SU-DHL-6 (cell line): ENCODE data around the gene OSBP.

Source experiments
- H2AFZ ChIP-seq: fragments of 200-600 bp; sonication (generic); 2 replicates; pipeline ENCODE4 v1.6.1; 2014; ENCODE audit warnings: low read depth, mild to moderate bottlenecking, moderate library complexity, mixed read lengths, antibody characterized with exemption, low read length; ENCODE audit not compliant: severe bottlenecking
- H3F3A ChIP-seq: fragments of 200-600 bp; shearing (Covaris generic); 2 replicates; pipeline ENCODE4 v1.6.0; 2016; ENCODE audit warnings: antibody characterized with exemption, mild to moderate bottlenecking; ENCODE audit not compliant: insufficient read depth
- H3K27ac ChIP-seq: fragments of 200-600 bp; sonication (generic); 2 replicates; pipeline ENCODE4 v1.5.1; 2016; ENCODE audit warnings: low read depth, mild to moderate bottlenecking, low read length, moderate library complexity, mixed read lengths
- H3K27me3 ChIP-seq: fragments of 200-600 bp; sonication (generic), shearing (Covaris generic); 2 replicates; pipeline ENCODE4 v1.6.0; 2014; ENCODE audit warnings: mild to moderate bottlenecking, low read length
- H3K36me3 ChIP-seq: fragments of 200-600 bp; sonication (generic); 2 replicates; pipeline ENCODE4 v1.6.1; 2014; ENCODE audit warnings: mild to moderate bottlenecking, low read length, mixed read lengths
- H3K4me2 ChIP-seq: fragments of 300-600, 200-600 bp; shearing (Covaris generic), sonication (generic); 2 replicates; pipeline ENCODE4 v1.6.0; 2014; ENCODE audit warnings: low read length, low read depth, mild to moderate bottlenecking; ENCODE audit not compliant: poor library complexity, severe bottlenecking
- H3K4me3 ChIP-seq: fragments of 200-600 bp; sonication (generic); 2 replicates; pipeline ENCODE4 v1.5.1; 2014; ENCODE audit warnings: antibody characterized with exemption, low read length, mild to moderate bottlenecking, mixed read lengths; ENCODE audit not compliant: insufficient read depth, poor library complexity, severe bottlenecking
- H3K79me2 ChIP-seq: fragments of 200-600 bp; sonication (generic); 2 replicates; pipeline ENCODE4 v1.6.1; 2014; ENCODE audit warnings: mild to moderate bottlenecking, low read length, moderate library complexity; ENCODE audit not compliant: insufficient read depth
- H3K9ac ChIP-seq: fragments of 200-600 bp; sonication (generic); 2 replicates; pipeline ENCODE4 v1.7.0; 2014; ENCODE audit warnings: mild to moderate bottlenecking, low read length
- H3K9me2 ChIP-seq: fragments of 200-600 bp; sonication (generic); replicated peaks from 2 replicates; pipeline ENCODE4 v1.6.1; 2014; ENCODE audit warnings: low read length; ENCODE audit not compliant: insufficient read depth
- H3K9me3 ChIP-seq: fragments of 200-600 bp; sonication (generic); 2 replicates; pipeline ENCODE4 v1.6.1; 2014; ENCODE audit warnings: low read length, mixed read lengths; ENCODE audit not compliant: insufficient read depth
- H4K20me1 ChIP-seq: fragments of 200-600 bp; sonication (generic); 2 replicates; pipeline ENCODE4 v1.6.1; 2014; ENCODE audit warnings: low read depth, mild to moderate bottlenecking, antibody characterized with exemption, low read length, moderate library complexity, mixed read lengths
- CTCF ChIP-seq: fragments of 200-600 bp; sonication (generic); IDR thresholded peaks from one replicate; pipeline ENCODE4 v1.5.1; 2017; ENCODE audit warnings: antibody characterized with exemption, mild to moderate bottlenecking, low read length, moderate library complexity; ENCODE audit not compliant: insufficient read depth, poor library complexity, severe bottlenecking
- EZH2phosphoT487 ChIP-seq: fragments of 200-600 bp; sonication (generic), shearing (Covaris generic); conservative IDR thresholded peaks from 2 replicates; pipeline ENCODE4 v1.6.1; 2018; ENCODE audit warnings: mild to moderate bottlenecking, antibody characterized with exemption, low read length, moderate library complexity, mixed read lengths

OSBP gene

GRCh38 chr11:59611570-59612565 lies 3.7 kb downstream of the OSBP start:
- H3K79me2 ChIP-seq: peaks cover 49% of the 10 kb centered on the region
- H3K9ac ChIP-seq: no peak overlapping the region
- no peak overlapping the region for H3K4me3 ChIP-seq
- H3K9me2 ChIP-seq: no peaks in the 10 kb centered on the region
- H3K9me3 ChIP-seq: no peaks in the 10 kb centered on the region
- H3K4me2 ChIP-seq: no peak overlapping the region
- no peaks in the 10 kb centered on the region for H3K27me3 ChIP-seq
- H3F3A ChIP-seq: no peaks in the 10 kb centered on the region
- H3K36me3 ChIP-seq: peaks cover 20% of the 10 kb centered on the region
- no peak overlapping the region for H2AFZ ChIP-seq
- H4K20me1 ChIP-seq: peaks cover 14% of the 10 kb centered on the region; the same call in 1 of the 2 replicates
- no peak overlapping the region for H3K27ac ChIP-seq
- no peak for TF ChIP-seq CTCF
- no peak for TF ChIP-seq EZH2phosphoT487

- H3K9ac ChIP-seq: no peak overlapping the region
- no peak overlapping the region for H3K4me3 ChIP-seq
- H2AFZ ChIP-seq: no peak overlapping the region
- peaks cover 49% of the 10 kb centered on the region for H3K79me2 ChIP-seq
- H3F3A ChIP-seq: no peaks in the 10 kb centered on the region
- no peaks in the 10 kb centered on the region for H3K27me3 ChIP-seq
- H3K9me2 ChIP-seq: no peaks in the 10 kb centered on the region
- H3K4me2 ChIP-seq: no peak overlapping the region
- TF ChIP-seq EZH2phosphoT487 (no peak), CTCF (no peak)
- H4K20me1 ChIP-seq: peaks cover 14% of the 10 kb centered on the region; the same call in 1 of the 2 replicates
- H3K27ac ChIP-seq: no peak overlapping the region
- H3K36me3 ChIP-seq: peaks cover 29% of the 10 kb centered on the region
- H3K9me3 ChIP-seq: no peaks in the 10 kb centered on the region
Measured at GRCh38 chr11:59610289-59610688, 5.3 kb downstream of the OSBP start.

GRCh38 chr11:59607703-59608454 lies 7.7 kb downstream of the OSBP start:
- no peaks in the 10 kb centered on the region for H3K9me2 ChIP-seq
- H3K9me3 ChIP-seq: no peaks in the 10 kb centered on the region
- H3K27ac ChIP-seq: no peak overlapping the region
- no peaks in the 10 kb centered on the region for H4K20me1 ChIP-seq
- no peak overlapping the region for H3K4me3 ChIP-seq
- no peak overlapping the region for H2AFZ ChIP-seq
- H3K36me3 ChIP-seq: peaks cover 31% of the 10 kb centered on the region
- H3K27me3 ChIP-seq: no peaks in the 10 kb centered on the region
- no peak overlapping the region for H3K9ac ChIP-seq
- H3K4me2 ChIP-seq: no peak overlapping the region
- no peaks in the 10 kb centered on the region for H3F3A ChIP-seq
- H3K79me2 ChIP-seq: peaks cover 33% of the 10 kb centered on the region
- TF ChIP-seq EZH2phosphoT487 (no peak), CTCF (no peak)
